Choroid plexus epithelial cell (primary cell): ENCODE measurements around the gene HSD17B1.

Experiments used
- DNase-seq: peaks from one replicate; pipeline ENCODE4 v3.0.0-alpha.2; 2010; ENCODE audit warnings: low read depth
- H3K4me3 ChIP-seq: 2 replicates; pipeline ENCODE4 v1.5.1; 2011; ENCODE audit warnings: low read depth, mild to moderate bottlenecking, control low read depth, low read length, moderate library complexity
- TF ChIP-seq, protein P1 (sequence below): conservative IDR thresholded peaks from 2 replicates; pipeline ENCODE4 v1.5.1; 2011; ENCODE audit warnings: low read depth, mild to moderate bottlenecking, control low read depth, inconsistent platforms, low read length, moderate library complexity

The HSD17B1 gene

DNA sequence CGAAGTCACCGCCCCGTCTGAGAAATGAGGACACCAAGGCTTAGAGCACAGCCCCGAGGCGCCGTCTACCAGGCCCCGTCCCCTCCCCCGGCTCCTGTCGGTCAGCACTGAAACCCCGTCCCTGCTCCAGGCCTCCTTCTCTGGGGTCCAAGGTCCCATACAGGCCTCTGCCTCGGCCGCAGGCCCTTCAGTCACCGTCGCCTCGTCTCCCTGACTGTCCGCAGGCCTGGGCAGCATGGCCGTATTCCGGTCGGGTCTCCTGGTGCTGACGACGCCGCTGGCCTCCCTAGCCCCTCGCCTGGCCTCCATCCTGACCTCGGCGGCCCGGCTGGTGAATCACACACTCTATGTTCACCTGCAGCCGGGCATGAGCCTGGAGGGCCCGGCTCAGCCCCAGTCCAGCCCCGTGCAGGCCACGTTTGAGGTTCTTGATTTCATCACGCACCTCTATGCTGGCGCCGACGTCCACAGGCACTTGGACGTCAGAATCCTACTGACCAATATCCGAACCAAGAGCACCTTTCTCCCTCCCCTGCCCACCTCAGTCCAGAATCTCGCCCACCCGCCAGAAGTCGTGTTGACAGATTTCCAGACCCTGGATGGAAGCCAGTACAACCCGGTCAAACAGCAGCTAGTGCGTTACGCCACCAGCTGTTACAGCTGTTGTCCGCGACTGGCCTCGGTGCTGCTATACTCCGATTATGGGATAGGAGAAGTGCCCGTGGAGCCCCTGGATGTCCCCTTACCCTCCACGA, 9.8 kb downstream of the HSD17B1 start:
- TF ChIP-seq, protein P1, sequence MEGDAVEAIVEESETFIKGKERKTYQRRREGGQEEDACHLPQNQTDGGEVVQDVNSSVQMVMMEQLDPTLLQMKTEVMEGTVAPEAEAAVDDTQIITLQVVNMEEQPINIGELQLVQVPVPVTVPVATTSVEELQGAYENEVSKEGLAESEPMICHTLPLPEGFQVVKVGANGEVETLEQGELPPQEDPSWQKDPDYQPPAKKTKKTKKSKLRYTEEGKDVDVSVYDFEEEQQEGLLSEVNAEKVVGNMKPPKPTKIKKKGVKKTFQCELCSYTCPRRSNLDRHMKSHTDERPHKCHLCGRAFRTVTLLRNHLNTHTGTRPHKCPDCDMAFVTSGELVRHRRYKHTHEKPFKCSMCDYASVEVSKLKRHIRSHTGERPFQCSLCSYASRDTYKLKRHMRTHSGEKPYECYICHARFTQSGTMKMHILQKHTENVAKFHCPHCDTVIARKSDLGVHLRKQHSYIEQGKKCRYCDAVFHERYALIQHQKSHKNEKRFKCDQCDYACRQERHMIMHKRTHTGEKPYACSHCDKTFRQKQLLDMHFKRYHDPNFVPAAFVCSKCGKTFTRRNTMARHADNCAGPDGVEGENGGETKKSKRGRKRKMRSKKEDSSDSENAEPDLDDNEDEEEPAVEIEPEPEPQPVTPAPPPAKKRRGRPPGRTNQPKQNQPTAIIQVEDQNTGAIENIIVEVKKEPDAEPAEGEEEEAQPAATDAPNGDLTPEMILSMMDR = no peak
- peak overlapping the region; percentile 88 for H3K4me3 ChIP-seq
- DNase-seq = peak; percentile 57

- H3K4me3 ChIP-seq = peak overlapping the region; percentile 88
- no peak for DNase-seq
- TF ChIP-seq, protein P1 = no peak
Observed at GRCh38 chr17:42563143-42563509, 10.4 kb downstream of the HSD17B1 start.

DNA sequence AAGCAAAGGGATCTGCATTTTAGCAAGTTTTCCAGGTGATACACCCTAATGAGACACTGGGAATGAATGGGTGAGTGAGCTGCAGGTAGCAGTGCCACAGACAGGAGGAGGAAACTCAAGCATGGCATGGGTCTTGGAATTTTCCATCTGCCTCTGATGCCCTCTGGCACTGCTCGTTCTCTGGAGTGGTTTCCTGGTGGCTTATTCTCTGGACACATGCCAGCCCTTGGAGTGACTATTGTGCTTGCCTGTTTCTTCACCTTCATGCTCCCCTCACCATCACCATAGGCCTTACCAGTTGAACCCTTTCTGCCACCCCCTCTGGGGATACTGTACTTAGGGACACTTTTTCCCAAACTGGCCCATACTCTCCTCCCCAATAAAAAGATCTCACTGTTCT, 10.8 kb downstream of the HSD17B1 start:
- H3K4me3 ChIP-seq = peak overlapping the region; percentile 88
- TF ChIP-seq, protein P1 = no peak
- no peak for DNase-seq

- DNase-seq = no peak
- TF ChIP-seq, protein P1 = no peak
- no peak overlapping the region for H3K4me3 ChIP-seq
Observed at GRCh38 chr17:42563950-42564349, 11.2 kb downstream of the HSD17B1 start.

GRCh38 chr17:42564815-42565522, 12.2 kb downstream of the HSD17B1 start:
- DNase-seq = no peak
- H3K4me3 ChIP-seq = no peak overlapping the region
- TF ChIP-seq, protein P1 = no peak

- DNase-seq = no peak
- no peak overlapping the region for H3K4me3 ChIP-seq
- TF ChIP-seq, protein P1 = no peak
Observed at GRCh38 chr17:42565523-42566214, 12.9 kb downstream of the HSD17B1 start.
